ENCODE results near the gene OAS3. TPM values are rescaled to one million over a fixed set of nuclear protein-coding genes. Genes with fewer than 3 reads are reported as not detected.

Gene OAS3
- total RNA-seq, 1 experiment from 2014 or later = 42.6 TPM

DNA sequence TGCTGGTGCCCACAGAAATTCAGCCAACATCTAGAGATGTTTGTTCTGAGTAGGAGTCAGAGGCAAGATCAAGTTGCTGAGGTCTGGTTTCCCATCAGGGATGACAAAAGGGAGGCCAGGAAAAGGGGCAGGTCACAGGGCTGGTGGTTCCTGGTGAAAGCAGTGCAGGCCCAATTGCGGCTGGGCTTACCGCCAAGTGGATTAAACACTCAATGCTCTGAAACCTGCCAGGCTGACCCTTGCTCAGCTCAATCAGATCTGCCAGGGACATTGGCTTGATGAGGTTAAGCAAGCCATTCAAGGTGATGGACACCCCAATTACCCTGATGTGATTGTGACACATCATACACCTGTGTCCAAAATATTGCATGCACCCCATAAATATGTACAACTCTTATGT, 37.0 kb upstream of the OAS3 start:
- H3K4me1 ChIP-seq (ENCODE audit: insufficient read depth, low read length, poor library complexity, severe bottlenecking) = peaks cover 18% of the 10 kb centered on the region
- no peak overlapping the region for H3K27ac ChIP-seq (ENCODE audit: low read depth, low read length, poor library complexity, severe bottlenecking)
- ChIA-PET CTCF (no interaction called here), POLR2A (ENCODE audit: low non-redundant PET) (no interaction called here)
- H3K27me3 ChIP-seq (replicated peaks; ENCODE audit: insufficient read depth, low read depth, low read length, poor library complexity) = no peaks in the 10 kb centered on the region
- TF ChIP-seq, protein P1, sequence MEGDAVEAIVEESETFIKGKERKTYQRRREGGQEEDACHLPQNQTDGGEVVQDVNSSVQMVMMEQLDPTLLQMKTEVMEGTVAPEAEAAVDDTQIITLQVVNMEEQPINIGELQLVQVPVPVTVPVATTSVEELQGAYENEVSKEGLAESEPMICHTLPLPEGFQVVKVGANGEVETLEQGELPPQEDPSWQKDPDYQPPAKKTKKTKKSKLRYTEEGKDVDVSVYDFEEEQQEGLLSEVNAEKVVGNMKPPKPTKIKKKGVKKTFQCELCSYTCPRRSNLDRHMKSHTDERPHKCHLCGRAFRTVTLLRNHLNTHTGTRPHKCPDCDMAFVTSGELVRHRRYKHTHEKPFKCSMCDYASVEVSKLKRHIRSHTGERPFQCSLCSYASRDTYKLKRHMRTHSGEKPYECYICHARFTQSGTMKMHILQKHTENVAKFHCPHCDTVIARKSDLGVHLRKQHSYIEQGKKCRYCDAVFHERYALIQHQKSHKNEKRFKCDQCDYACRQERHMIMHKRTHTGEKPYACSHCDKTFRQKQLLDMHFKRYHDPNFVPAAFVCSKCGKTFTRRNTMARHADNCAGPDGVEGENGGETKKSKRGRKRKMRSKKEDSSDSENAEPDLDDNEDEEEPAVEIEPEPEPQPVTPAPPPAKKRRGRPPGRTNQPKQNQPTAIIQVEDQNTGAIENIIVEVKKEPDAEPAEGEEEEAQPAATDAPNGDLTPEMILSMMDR (conservative IDR thresholded peaks at IDR 0.05; ENCODE audit: low read depth, low read length) = no peak
- no peak for TF ChIP-seq EZH2 (IDR thresholded peaks at IDR 0.05; ENCODE audit: borderline replicate concordance, low read depth, low read length, poor library complexity, severe bottlenecking)
- DNase-seq (ENCODE audit: low spot score) = no peak
- BruUV-seq (replicated peaks) = no TSS peak
- H3K4me3 ChIP-seq (ENCODE audit: low read depth, low read length, poor library complexity, severe bottlenecking) = no peak overlapping the region
- H3K36me3 ChIP-seq (ENCODE audit: insufficient read depth, low read length, poor library complexity, severe bottlenecking) = no peaks in the 10 kb centered on the region
- intact Hi-C loops (cut with micrococcal nuclease; ENCODE audit: unreplicated experiment) = no loop called here
- H3K9me3 ChIP-seq (ENCODE audit: low read depth, low read length, poor library complexity, severe bottlenecking) = no peaks in the 10 kb centered on the region

DNA sequence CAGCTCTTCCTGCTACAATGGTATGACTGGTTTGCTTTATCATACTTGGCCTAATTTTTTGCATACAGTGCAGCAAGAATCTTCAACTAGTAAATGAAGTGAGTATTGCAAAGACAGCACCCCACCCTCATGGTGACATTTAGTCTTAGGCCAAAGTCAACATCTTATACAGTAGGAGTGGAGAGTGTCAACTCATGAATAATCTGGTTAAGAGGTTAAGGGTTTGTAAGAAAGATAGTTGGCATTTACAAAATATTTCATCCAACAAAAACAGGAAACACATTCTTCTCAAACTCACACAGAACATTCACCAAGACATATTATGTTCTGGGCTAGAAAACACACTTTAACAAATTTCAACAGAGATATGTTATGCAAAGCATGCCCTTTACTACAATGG, 33.7 kb upstream of the OAS3 start:
- no peak overlapping the region for H3K4me3 ChIP-seq (ENCODE audit: low read depth, low read length, poor library complexity, severe bottlenecking)
- DNase-seq (ENCODE audit: low spot score) = no peak
- no peaks in the 10 kb centered on the region for H3K36me3 ChIP-seq (ENCODE audit: insufficient read depth, low read length, poor library complexity, severe bottlenecking)
- H3K27me3 ChIP-seq (replicated peaks; ENCODE audit: insufficient read depth, low read depth, low read length, poor library complexity) = no peaks in the 10 kb centered on the region
- intact Hi-C loops (cut with micrococcal nuclease; ENCODE audit: unreplicated experiment) = no loop called here
- no TSS peak for BruUV-seq (replicated peaks)
- no peak for TF ChIP-seq EZH2 (IDR thresholded peaks at IDR 0.05; ENCODE audit: borderline replicate concordance, low read depth, low read length, poor library complexity, severe bottlenecking)
- TF ChIP-seq, protein P1 (conservative IDR thresholded peaks at IDR 0.05; ENCODE audit: low read depth, low read length) = no peak
- ChIA-PET POLR2A (ENCODE audit: low non-redundant PET) (no interaction called here), CTCF (no interaction called here)
- H3K9me3 ChIP-seq (ENCODE audit: low read depth, low read length, poor library complexity, severe bottlenecking) = no peaks in the 10 kb centered on the region
- H3K4me1 ChIP-seq (ENCODE audit: insufficient read depth, low read length, poor library complexity, severe bottlenecking) = peaks cover 21% of the 10 kb centered on the region
- H3K27ac ChIP-seq (ENCODE audit: low read depth, low read length, poor library complexity, severe bottlenecking) = no peak overlapping the region

DNA sequence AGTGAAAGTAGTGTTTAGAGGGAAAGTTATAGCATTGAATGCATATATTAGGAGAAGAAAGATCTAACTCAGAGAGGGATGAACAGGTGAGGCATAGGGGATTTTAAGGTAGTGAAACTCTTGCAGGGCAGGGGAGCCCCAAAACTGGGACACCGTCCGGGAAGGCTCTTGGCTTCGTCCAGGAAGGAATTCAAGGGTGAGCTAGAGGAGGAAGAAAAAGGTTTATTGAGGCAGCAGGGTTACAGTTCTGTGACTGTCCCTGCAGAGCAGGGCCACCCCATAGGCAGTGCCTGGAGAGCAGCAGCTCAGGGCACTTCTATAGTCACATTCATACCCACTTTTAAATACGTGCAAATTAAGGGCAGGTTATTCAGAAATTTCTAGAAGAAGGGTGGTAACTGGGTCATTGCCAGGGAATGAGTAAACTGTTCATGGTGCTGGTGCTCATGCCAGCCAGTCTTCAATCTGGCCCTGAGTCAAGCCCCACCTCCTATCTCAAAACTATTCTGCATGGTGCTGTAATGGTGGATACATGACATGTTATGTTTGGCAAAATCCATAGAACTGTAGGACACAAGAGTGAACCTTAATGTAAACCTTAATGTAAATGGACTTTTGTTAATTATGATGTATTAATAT, 32.7 kb upstream of the OAS3 start:
- DNase-seq (ENCODE audit: low spot score) = no peak
- Histone ChIP-seq H3K27me3 (replicated peaks; ENCODE audit: insufficient read depth, low read depth, low read length, poor library complexity) (no peaks in the 10 kb centered on the region), H3K36me3 (ENCODE audit: insufficient read depth, low read length, poor library complexity, severe bottlenecking) (no peaks in the 10 kb centered on the region), H3K9me3 (ENCODE audit: low read depth, low read length, poor library complexity, severe bottlenecking) (no peaks in the 10 kb centered on the region), H3K4me3 (ENCODE audit: low read depth, low read length, poor library complexity, severe bottlenecking) (no peak overlapping the region), H3K4me1 (ENCODE audit: insufficient read depth, low read length, poor library complexity, severe bottlenecking) (peaks cover 21% of the 10 kb centered on the region), H3K27ac (ENCODE audit: low read depth, low read length, poor library complexity, severe bottlenecking) (no peak overlapping the region)
- POLR2A ChIA-PET (ENCODE audit: low non-redundant PET) = no interaction called here
- no TSS peak for BruUV-seq (replicated peaks)
- intact Hi-C loops (cut with micrococcal nuclease; ENCODE audit: unreplicated experiment) = no loop called here
- CTCF ChIA-PET = no interaction called here
- TF ChIP-seq EZH2 (IDR thresholded peaks at IDR 0.05; ENCODE audit: borderline replicate concordance, low read depth, low read length, poor library complexity, severe bottlenecking) = no peak
- TF ChIP-seq, protein P1 (conservative IDR thresholded peaks at IDR 0.05; ENCODE audit: low read depth, low read length) = no peak
